Spleen (tissue), 11 donors: ENCODE results near the gene TUT7. TPM values are rescaled to one million over a fixed set of nuclear protein-coding genes. Genes with fewer than 3 reads are reported as not detected.
A peak's percentile ranks its signal among the peaks of the same experiment; 100 is the strongest.

ENCODE experiments used
- DNase-seq: peaks from one replicate; pipeline ENCODE4 v3.0.0-alpha.2; 2020
- H3K27ac ChIP-seq, 8 donors: fragments of 200-600 bp; sonication (generic) in 7 of 8; 1 replicate in 4 of 8; 2 replicates in 4 of 8; pipeline versions ENCODE4 v1.5.0 to v1.8.0; 2016 to 2021; ENCODE audit warnings: inconsistent platforms in 4 of 8, mild to moderate bottlenecking in 4 of 8, moderate library complexity in 1 of 8
- H3K27me3 ChIP-seq, 7 donors: fragments of 200-600 bp; sonication (generic) in 6 of 7; replicated peaks in 1 of 7; 1 replicate in 4 of 7; 2 replicates in 3 of 7; pipeline versions ENCODE4 v1.5.0 to v1.8.0; 2016 to 2021; ENCODE audit warnings: inconsistent platforms in 3 of 7, mild to moderate bottlenecking in 1 of 7
- H3K36me3 ChIP-seq, 6 donors: fragments of 200-600 bp; sonication (generic) in 5 of 6; 1 replicate in 4 of 6; 2 replicates in 2 of 6; pipeline versions ENCODE4 v1.5.0 to v1.8.0; 2016 to 2021; ENCODE audit warnings: inconsistent platforms in 2 of 6
- H3K4me1 ChIP-seq, 6 donors: fragments of 200-600 bp; sonication (generic) in 5 of 6; 1 replicate in 3 of 6; 2 replicates in 3 of 6; pipeline versions ENCODE4 v1.5.0 to v1.8.0; 2016 to 2021; ENCODE audit warnings: inconsistent platforms in 3 of 6
- H3K4me3 ChIP-seq, 8 donors: fragments of 200-600 bp; sonication (generic) in 7 of 8; 1 replicate in 4 of 8; 2 replicates in 4 of 8; pipeline versions ENCODE4 v1.5.0 to v1.8.0; 2016 to 2021; ENCODE audit warnings: inconsistent platforms in 4 of 8, mild to moderate bottlenecking in 4 of 8, moderate library complexity in 2 of 8
- H3K9me3 ChIP-seq, 8 donors: fragments of 200-600 bp; sonication (generic) in 7 of 8; 1 replicate in 4 of 8; 2 replicates in 4 of 8; pipeline versions ENCODE4 v1.5.0 to v1.8.0; 2016 to 2021; ENCODE audit warnings: inconsistent platforms in 4 of 8
- POLR2A ChIP-seq, 3 donors: fragments of 450-650 bp; IDR thresholded peaks; one replicate each; pipeline ENCODE4 v1.5.1; 2017; ENCODE audit warnings: antibody characterized with exemption in 3 of 3, mild to moderate bottlenecking in 1 of 3
- POLR2AphosphoS5 ChIP-seq, 3 donors: sonication (generic); formaldehyde crosslinking; IDR thresholded peaks; one replicate each; pipeline ENCODE4 v1.5.1; 2017; ENCODE audit warnings: antibody characterized with exemption in 3 of 3
- WGBS, 5 donors: extraction: QIAGEN DNeasy Blood & Tissue Kit in 3 of 5; methylation state at CpG; one replicate each; pipeline versions ENCODE4 v1.1.5 to v1.1.7; 2013 to 2018; 5-methylcytosine and 5-hydroxymethylcytosine counted together
- intact Hi-C: fragments of 100-400 bp; cut with DNase I; formaldehyde crosslinking; loops from one replicate; pipeline ENCODE4 v1.15.0; 2023; ENCODE audit warnings: low total_unique reads
- polyA plus RNA-seq, 3 donors: library from polyadenylated mRNA; stranded (reverse); fragments of 200-250 nt; gene quantifications; one replicate each; pipeline ENCODE4 v1.2.1, GENCODE V29; 2013
- total RNA-seq, 7 donors: library from RNA; depleted of rRNA in 3 of 7; stranded (reverse); fragments of >200 nt in 3 of 7; fragmentation: NEBNext Ultra II Directional in 4 of 7; extraction: Animal tissue kit (Norgen Biotek cat#: 25700) in 4 of 7; gene quantifications; one replicate each; pipeline versions ENCODE4 v1.1.0 to v1.2.1, GENCODE V29; 2016 to 2021
- TF ChIP-seq, protein P1 (sequence below), 11 experiments: fragments of 200-600 bp in 7 of 11; fragments of 450-650 bp in 4 of 11; sonication (generic) in 4 of 11; IDR thresholded peaks in 8 of 11; conservative IDR thresholded peaks in 3 of 11; 1 replicate in 7 of 11; 2 replicates in 4 of 11; pipeline versions ENCODE4 v1.4.0 to v1.8.0; 2016 to 2021; ENCODE audit warnings: antibody characterized with exemption in 11 of 11, inconsistent platforms in 4 of 11, mild to moderate bottlenecking in 1 of 11
- donor health status: healthy with polysubstance abuse.
- donor health status: DM: no; HTN: no; CAD: no; lungs with moderate emphysema.
- donor health status: DM: no; HTN: no; CAD: no.
- donor health status: Bipolar disorder and iron deficiency.
- donor health status: healthy.
- donor health status: DM: no; HTN: no; CAD: no.
- donor health status: DM: yes; HTN: yes; CAD: no.

The TUT7 gene
- total and polyA plus RNA-seq, 10 donors = 17.9 to 119 (median 58.8) TPM

DNA sequence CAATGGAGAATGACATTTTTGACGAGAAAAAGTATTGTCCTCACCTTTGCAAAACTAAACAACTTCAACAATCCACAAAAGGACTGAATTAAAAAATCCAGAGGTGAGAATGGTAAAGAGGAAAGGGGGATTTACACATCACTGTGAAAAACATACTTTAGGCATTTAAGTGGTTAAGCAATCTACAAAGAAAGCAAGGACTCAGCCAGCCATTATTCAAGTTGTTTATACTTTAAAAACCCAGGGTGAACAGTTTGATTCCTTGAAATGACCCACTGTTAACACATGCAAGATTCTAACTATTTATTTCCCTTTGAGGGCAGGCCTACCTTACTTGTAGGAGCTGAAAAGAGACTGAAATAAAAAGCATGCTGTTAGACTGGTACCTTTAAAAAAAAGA lies 29.3 kb downstream of the TUT7 start:
- no peak for DNase-seq
- H3K27ac ChIP-seq = no peak overlapping the region
- H3K36me3 ChIP-seq = peaks cover 10 to 100% (median 94%) of the 10 kb centered on the region in 6 donors
- H3K4me3 ChIP-seq = no peak overlapping the region
- intact Hi-C loops = no loop called here
- WGBS, 5 donors = 93 to 100% (median 97%) methylated on average over 1 of the region's 1 CpG
- no peaks in the 10 kb centered on the region for H3K9me3 ChIP-seq
- no peaks in the 10 kb centered on the region for H3K27me3 ChIP-seq
- no peak for TF ChIP-seq POLR2AphosphoS5 (IDR thresholded peaks at IDR 0.05)
- TF ChIP-seq, protein P1, sequence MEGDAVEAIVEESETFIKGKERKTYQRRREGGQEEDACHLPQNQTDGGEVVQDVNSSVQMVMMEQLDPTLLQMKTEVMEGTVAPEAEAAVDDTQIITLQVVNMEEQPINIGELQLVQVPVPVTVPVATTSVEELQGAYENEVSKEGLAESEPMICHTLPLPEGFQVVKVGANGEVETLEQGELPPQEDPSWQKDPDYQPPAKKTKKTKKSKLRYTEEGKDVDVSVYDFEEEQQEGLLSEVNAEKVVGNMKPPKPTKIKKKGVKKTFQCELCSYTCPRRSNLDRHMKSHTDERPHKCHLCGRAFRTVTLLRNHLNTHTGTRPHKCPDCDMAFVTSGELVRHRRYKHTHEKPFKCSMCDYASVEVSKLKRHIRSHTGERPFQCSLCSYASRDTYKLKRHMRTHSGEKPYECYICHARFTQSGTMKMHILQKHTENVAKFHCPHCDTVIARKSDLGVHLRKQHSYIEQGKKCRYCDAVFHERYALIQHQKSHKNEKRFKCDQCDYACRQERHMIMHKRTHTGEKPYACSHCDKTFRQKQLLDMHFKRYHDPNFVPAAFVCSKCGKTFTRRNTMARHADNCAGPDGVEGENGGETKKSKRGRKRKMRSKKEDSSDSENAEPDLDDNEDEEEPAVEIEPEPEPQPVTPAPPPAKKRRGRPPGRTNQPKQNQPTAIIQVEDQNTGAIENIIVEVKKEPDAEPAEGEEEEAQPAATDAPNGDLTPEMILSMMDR (IDR thresholded peaks at IDR 0.05 in 8 of 11, conservative IDR thresholded peaks at IDR 0.05 in 3 of 11) = no peak
- TF ChIP-seq POLR2A (IDR thresholded peaks at IDR 0.05) = no peak
- peaks cover 0 to 7% (median 0%) of the 10 kb centered on the region in 6 donors for H3K4me1 ChIP-seq

DNA sequence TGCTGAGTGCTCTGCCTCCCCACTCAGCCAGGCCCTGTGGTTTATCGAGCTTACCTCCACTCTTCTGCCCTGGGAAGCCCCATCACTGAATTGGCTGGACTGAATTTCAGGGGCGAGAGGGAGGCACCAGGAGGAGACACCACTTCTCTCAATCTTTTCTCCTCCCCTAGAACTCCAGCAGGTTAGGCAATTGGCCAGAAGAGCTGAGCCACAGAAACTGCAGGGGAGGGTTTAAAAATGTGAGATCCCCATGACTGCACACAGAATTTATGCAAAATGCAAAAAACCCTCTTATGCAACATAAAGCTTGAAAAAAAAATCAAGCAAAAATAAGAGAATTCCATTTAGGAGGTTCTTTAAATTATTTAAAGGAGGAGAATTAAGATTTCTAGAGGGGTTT lies 29.9 kb downstream of the TUT7 start:
- no peaks in the 10 kb centered on the region for H3K27me3 ChIP-seq
- intact Hi-C loops = no loop called here
- H3K27ac ChIP-seq = peak overlapping the region in 1 of 8 donors; percentile 32
- H3K36me3 ChIP-seq = peaks cover 10 to 100% (median 99%) of the 10 kb centered on the region in 6 donors
- WGBS, 5 donors = 67 to 88% (median 74%) methylated on average over 2 of the region's 2 CpGs
- no peaks in the 10 kb centered on the region for H3K9me3 ChIP-seq
- no peak for DNase-seq
- H3K4me3 ChIP-seq = no peak overlapping the region
- TF ChIP-seq POLR2A (IDR thresholded peaks at IDR 0.05) (no peak), POLR2AphosphoS5 (IDR thresholded peaks at IDR 0.05) (no peak)
- TF ChIP-seq, protein P1 (IDR thresholded peaks at IDR 0.05 in 8 of 11, conservative IDR thresholded peaks at IDR 0.05 in 3 of 11) = no peak
- H3K4me1 ChIP-seq = peaks cover 0 to 7% (median 0%) of the 10 kb centered on the region in 6 donors

DNA sequence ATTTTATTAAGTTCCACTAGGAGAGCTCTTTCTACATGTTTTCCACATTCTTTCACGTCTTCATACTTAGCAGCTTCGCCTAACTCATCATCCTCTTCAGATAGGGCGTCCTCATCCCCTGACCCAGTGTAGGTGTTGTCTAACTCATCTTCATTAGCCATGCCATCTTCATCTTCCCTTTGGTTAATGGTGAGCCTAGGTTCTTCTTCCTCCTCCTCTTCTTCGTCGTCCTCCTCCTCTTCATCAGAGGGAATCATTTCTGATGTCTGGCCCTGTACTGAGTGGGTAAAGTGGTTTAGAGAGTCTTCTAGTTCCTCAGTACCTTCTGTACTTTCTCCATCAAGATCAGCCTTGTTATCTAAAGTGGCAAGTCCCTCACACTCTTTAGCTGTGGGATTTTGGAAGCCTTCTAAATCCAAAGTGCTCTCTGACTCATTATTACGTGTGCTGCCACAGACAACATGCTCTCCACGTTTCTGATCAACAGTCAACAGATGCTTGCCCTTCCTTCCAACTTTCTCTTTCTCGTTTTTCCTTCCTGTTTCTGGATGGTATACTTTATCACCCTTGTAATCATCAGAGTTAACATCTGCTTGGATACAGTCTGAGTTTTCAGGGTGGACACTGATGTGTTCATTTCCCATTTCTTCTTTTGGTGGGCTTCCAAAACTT lies 31.1 kb downstream of the TUT7 start:
- no peaks in the 10 kb centered on the region for H3K9me3 ChIP-seq
- no peak overlapping the region for H3K27ac ChIP-seq
- peaks cover 0 to 7% (median 0%) of the 10 kb centered on the region in 6 donors for H3K4me1 ChIP-seq
- WGBS, 5 donors = 67 to 71% (median 70%) methylated on average over 8 of the region's 8 CpGs
- H3K36me3 ChIP-seq = peaks cover 10 to 100% (median 100%) of the 10 kb centered on the region in 6 donors
- no peak overlapping the region for H3K4me3 ChIP-seq
- no peaks in the 10 kb centered on the region for H3K27me3 ChIP-seq
- intact Hi-C loops = no loop called here
- no peak for TF ChIP-seq POLR2A (IDR thresholded peaks at IDR 0.05)
- TF ChIP-seq, protein P1 (IDR thresholded peaks at IDR 0.05 in 8 of 11, conservative IDR thresholded peaks at IDR 0.05 in 3 of 11) = no peak
- no peak for TF ChIP-seq POLR2AphosphoS5 (IDR thresholded peaks at IDR 0.05)
- DNase-seq = no peak

DNA sequence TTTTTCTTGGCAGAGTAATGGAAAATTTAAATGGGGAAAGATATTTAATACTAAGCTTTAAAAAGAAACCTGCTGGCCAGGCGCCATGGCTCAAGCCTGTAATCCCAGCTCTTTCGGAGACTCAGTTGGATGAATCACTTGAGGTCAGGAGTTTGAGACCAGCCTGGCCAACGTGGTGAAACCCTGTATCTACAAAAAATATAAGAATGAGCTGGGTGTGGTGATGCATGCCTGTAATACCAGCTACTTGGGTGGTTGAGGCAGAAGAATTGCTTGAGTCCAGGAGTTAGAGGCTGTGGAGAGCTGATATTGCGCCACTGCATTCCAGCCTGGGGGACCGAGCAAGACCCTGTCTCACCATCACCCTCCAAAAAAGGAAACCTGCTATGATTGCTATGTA lies 32.8 kb downstream of the TUT7 start:
- DNase-seq = no peak

More for the DNA sequence above, 32.8 kb downstream of the TUT7 start:
- no peak overlapping the region for H3K27ac ChIP-seq
- H3K9me3 ChIP-seq = no peaks in the 10 kb centered on the region
- TF ChIP-seq POLR2A (IDR thresholded peaks at IDR 0.05) (no peak), POLR2AphosphoS5 (IDR thresholded peaks at IDR 0.05) (no peak)
- TF ChIP-seq, protein P1 (IDR thresholded peaks at IDR 0.05 in 8 of 11, conservative IDR thresholded peaks at IDR 0.05 in 3 of 11) = no peak
- H3K4me3 ChIP-seq = no peak overlapping the region
- WGBS, 5 donors = 78 to 91% (median 86%) methylated on average over 5 of the region's 5 CpGs
- no peaks in the 10 kb centered on the region for H3K27me3 ChIP-seq
- peaks cover 10 to 100% (median 100%) of the 10 kb centered on the region in 6 donors for H3K36me3 ChIP-seq
- H3K4me1 ChIP-seq = peaks cover 0 to 7% (median 0%) of the 10 kb centered on the region in 6 donors
- intact Hi-C loops = no loop called here
